SK-N-SH treated with all-trans-retinoic acid at 6 μM for 48 hours (cell line): ENCODE data around the gene RHCG.

Experiments used
- BACH2 ChIP-seq: fragments of 250-450 bp; sonication (Bioruptor Pico); IDR thresholded peaks from 2 replicates; pipeline ENCODE4 v1.9.0; 2021; ENCODE audit warnings: mild to moderate bottlenecking, borderline replicate concordance
- CSDC2 ChIP-seq: fragments of 250-450 bp; sonication (Bioruptor Pico); IDR thresholded peaks from 2 replicates; pipeline ENCODE4 v1.5.0; 2020; ENCODE audit warnings: mild to moderate bottlenecking, moderate library complexity
- OSR1 ChIP-seq: fragments of 250-450 bp; sonication (Bioruptor Pico); IDR thresholded peaks from 2 replicates; pipeline ENCODE4 v1.8.0; 2022; ENCODE audit warnings: moderate library complexity, mild to moderate bottlenecking, inconsistent platforms
- PPARA ChIP-seq: fragments of 250-450 bp; sonication (Bioruptor Pico); IDR thresholded peaks from 2 replicates; pipeline ENCODE4 v1.5.0; 2020; ENCODE audit warnings: mild to moderate bottlenecking, borderline replicate concordance
- RARB ChIP-seq: fragments of 250-450 bp; sonication (Bioruptor Pico); IDR thresholded peaks from 2 replicates; pipeline ENCODE4 v1.8.0; 2021; ENCODE audit warnings: mild to moderate bottlenecking, moderate library complexity
- SNAI2 ChIP-seq: fragments of 250-450 bp; sonication (Bioruptor Pico); IDR thresholded peaks from 2 replicates; pipeline ENCODE4 v1.5.0; 2020; ENCODE audit warnings: mild to moderate bottlenecking, moderate library complexity
- TOX ChIP-seq: fragments of 250-450 bp; sonication (Bioruptor Pico); IDR thresholded peaks from 2 replicates; pipeline ENCODE4 v1.8.0; 2021; ENCODE audit warnings: mild to moderate bottlenecking, moderate library complexity, borderline replicate concordance
- ZFP30 ChIP-seq: fragments of 450-650 bp; formaldehyde crosslinking; IDR thresholded peaks from 2 replicates; pipeline ENCODE4 v1.5.0; 2022; ENCODE audit warnings: mild to moderate bottlenecking, moderate library complexity
- ZNF565 ChIP-seq: fragments of 450-650 bp; formaldehyde crosslinking; conservative IDR thresholded peaks from 2 replicates; pipeline ENCODE4 v1.5.0; 2020; ENCODE audit warnings: low read depth, mild to moderate bottlenecking, moderate library complexity
- ZNF70 ChIP-seq: fragments of 450-650 bp; formaldehyde crosslinking; IDR thresholded peaks from 2 replicates; pipeline ENCODE4 v1.5.0; 2020; ENCODE audit warnings: mild to moderate bottlenecking, moderate library complexity
- TF ChIP-seq, protein P1 (sequence below): fragments of 250-450 bp; sonication (Bioruptor Pico); IDR thresholded peaks from 2 replicates; pipeline ENCODE4 v1.8.0; 2020; ENCODE audit warnings: mild to moderate bottlenecking, moderate library complexity, borderline replicate concordance
- TF ChIP-seq, protein P2 (sequence below): fragments of 250-450 bp; sonication (Bioruptor Pico); IDR thresholded peaks from 2 replicates; pipeline ENCODE4 v1.5.1; 2020; ENCODE audit warnings: low read depth, mild to moderate bottlenecking, moderate library complexity
- TF ChIP-seq, protein P3 (sequence below): fragments of 250-450 bp; sonication (Bioruptor Pico); IDR thresholded peaks from 2 replicates; pipeline ENCODE4 v1.5.1; 2021; ENCODE audit warnings: mild to moderate bottlenecking, moderate library complexity

DNA sequence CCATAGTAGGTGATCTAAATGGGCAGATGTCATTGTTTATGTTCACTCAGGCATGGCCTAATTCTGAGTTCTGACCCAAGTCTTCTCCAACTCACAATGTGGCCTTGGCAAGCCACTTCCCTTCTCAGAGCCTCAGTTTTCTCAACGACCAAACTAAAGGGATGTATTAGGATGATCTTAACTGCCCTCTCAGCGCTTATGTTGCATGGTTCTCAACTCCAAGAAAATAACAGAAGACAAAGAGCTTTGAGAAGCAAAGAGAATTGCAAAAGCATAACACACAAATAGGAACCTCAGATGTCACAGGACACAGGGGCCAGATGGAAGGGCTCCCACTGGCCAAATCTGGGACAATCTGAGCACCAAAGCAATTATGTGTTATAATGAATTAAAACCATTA lies 8.6 kb downstream of the RHCG start:
- TF ChIP-seq, protein P1, sequence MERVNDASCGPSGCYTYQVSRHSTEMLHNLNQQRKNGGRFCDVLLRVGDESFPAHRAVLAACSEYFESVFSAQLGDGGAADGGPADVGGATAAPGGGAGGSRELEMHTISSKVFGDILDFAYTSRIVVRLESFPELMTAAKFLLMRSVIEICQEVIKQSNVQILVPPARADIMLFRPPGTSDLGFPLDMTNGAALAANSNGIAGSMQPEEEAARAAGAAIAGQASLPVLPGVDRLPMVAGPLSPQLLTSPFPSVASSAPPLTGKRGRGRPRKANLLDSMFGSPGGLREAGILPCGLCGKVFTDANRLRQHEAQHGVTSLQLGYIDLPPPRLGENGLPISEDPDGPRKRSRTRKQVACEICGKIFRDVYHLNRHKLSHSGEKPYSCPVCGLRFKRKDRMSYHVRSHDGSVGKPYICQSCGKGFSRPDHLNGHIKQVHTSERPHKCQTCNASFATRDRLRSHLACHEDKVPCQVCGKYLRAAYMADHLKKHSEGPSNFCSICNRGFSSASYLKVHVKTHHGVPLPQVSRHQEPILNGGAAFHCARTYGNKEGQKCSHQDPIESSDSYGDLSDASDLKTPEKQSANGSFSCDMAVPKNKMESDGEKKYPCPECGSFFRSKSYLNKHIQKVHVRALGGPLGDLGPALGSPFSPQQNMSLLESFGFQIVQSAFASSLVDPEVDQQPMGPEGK (CRISPR knock-in tag): no peak
- TF ChIP-seq BACH2: no peak
- TF ChIP-seq ZNF70 (CRISPR knock-in tag): no peak
- TF ChIP-seq OSR1 (CRISPR knock-in tag): no peak
- TF ChIP-seq PPARA (CRISPR knock-in tag): no peak
- no peak for TF ChIP-seq ZFP30
- TF ChIP-seq, protein P2, sequence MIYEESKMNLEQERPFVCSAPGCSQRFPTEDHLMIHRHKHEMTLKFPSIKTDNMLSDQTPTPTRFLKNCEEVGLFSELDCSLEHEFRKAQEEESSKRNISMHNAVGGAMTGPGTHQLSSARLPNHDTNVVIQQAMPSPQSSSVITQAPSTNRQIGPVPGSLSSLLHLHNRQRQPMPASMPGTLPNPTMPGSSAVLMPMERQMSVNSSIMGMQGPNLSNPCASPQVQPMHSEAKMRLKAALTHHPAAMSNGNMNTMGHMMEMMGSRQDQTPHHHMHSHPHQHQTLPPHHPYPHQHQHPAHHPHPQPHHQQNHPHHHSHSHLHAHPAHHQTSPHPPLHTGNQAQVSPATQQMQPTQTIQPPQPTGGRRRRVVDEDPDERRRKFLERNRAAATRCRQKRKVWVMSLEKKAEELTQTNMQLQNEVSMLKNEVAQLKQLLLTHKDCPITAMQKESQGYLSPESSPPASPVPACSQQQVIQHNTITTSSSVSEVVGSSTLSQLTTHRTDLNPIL (CRISPR knock-in tag): no peak
- TF ChIP-seq SNAI2 (CRISPR knock-in tag): no peak
- TF ChIP-seq RARB (CRISPR knock-in tag): no peak
- TF ChIP-seq ZNF565 (CRISPR knock-in tag): no peak
- TF ChIP-seq, protein P3, sequence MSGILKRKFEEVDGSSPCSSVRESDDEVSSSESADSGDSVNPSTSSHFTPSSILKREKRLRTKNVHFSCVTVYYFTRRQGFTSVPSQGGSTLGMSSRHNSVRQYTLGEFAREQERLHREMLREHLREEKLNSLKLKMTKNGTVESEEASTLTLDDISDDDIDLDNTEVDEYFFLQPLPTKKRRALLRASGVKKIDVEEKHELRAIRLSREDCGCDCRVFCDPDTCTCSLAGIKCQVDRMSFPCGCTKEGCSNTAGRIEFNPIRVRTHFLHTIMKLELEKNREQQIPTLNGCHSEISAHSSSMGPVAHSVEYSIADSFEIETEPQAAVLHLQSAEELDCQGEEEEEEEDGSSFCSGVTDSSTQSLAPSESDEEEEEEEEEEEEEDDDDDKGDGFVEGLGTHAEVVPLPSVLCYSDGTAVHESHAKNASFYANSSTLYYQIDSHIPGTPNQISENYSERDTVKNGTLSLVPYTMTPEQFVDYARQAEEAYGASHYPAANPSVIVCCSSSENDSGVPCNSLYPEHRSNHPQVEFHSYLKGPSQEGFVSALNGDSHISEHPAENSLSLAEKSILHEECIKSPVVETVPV (CRISPR knock-in tag): no peak
- TF ChIP-seq CSDC2 (CRISPR knock-in tag): no peak
- no peak for TF ChIP-seq TOX (CRISPR knock-in tag)
